Mesenteric fat pad (tissue), 1 donor: Measurements from ENCODE around the gene FRG2C. TPM values are rescaled to one million over a fixed set of nuclear protein-coding genes. Genes with fewer than 3 reads are reported as not detected.
"Not testable (repeated sequence)": the region's sequence is repeated elsewhere in the genome, so short reads cannot be mapped to it uniquely, and the experiment has no call there.

ENCODE experiments used
- DNase-seq: peaks from one replicate; pipeline ENCODE4 v3.0.0-alpha.2; 2020; ENCODE audit warnings: low spot score
- microRNA-seq: library from miRNA; unstranded; fragments of <30 nt; microRNA quantifications from one replicate; pipeline ENCODE4 v1.2.0, GENCODE V29; 2020; ENCODE audit warnings: borderline number of aligned reads
- total RNA-seq: library from RNA; stranded (reverse); fragmentation: NEBNext Ultra II Directional; extraction: Animal tissue kit (Norgen Biotek cat#: 25700); gene quantifications from one replicate; pipeline ENCODE4 v1.2.1, GENCODE V29; 2021
- donor health status: DM: yes; HTN: yes; CAD: no.

Gene FRG2C
- total RNA-seq, 1 donor from 2014 or later = not detected

DNA sequence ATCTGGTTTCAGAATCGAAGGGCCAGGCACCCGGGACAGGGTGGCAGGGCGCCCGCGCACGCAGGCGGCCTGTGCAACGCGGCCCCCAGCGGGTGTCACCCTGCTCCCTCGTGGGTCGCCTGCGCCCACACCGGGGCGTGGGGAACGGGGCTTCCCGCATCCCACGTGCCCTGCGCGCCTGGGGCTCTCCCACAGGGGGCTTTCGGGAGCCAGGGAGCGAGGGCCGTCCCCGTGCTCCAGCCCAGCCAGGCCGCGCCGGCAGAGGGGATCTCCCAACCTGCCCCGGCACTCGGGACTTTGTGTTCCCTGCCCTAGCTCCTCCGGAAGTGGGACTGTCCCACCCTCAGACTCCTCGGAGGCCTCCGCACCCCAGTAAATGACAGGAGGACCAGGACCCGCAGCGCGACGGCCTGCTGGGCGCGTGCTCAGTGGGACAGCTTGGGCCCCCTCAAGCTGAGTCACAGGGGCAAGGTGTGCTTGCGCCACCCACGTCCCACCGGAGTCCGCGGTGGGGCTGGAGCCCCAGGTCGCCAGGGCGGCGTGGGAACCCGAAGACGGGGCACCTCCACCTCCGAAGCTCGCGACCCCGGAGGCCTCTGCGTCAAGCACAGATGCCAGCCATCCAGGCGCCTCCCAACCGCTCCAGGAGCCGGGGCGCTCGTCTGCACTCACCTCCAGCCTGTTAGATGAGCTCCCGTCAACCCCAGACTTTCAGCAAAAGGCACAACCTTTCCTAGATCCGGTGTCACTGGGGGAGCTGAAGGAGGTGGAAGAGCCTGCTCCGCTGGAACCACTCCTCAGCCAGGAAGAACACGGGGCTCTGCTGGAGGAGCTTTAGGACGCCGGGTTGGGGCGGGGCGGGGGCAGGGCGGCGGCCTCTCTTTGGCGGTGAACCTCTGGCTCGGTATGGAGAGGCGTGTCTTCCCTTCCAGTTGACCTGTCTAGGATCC lies 5.5 kb downstream of the FRG2C start:
- DNase-seq = peak; percentile 90

- DNase-seq = peak; percentile 89
These were observed 6.5 kb downstream of the FRG2C start for GRCh38 chr3:75670298-75671286.

DNA sequence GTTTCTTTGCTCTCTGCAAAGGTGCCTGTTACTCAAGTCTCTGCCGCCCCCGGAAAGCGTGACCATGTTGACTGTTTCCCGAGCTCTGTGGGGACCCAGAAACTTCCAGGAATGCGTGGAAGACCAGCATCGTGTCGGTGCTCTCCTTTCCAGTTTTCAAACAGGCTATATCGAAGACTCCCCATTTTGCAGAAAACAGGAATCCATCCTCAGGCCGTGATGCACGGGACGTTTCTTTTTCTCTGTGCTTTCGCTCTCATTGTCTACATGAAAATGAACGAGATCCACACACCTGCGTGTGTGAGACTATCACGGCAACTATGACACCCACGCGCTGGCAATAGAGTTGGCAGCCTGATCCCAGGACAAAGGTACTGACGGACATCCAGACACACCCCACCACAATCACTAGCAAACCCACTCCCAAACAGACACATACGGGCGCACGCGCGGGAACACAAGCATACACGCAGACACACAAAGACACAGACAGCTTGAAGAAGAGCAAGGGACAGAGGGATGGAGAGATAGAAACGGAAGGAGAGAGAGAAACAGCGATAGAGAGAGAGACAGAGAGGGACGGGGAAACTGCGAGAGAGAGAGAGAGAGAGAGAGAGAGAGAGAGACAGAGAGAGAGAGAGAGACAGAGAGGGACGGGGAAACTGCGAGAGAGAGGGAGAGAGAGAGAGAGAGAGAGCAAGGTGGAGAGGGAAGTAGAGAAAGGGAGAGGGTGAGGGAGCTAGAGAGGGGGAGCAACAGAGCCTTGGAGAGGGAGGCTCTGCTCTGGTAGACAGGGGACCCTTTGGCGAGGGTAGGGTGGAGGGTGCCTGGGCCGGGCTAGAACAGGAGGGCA lies 7.4 kb downstream of the FRG2C start:
- not testable (repeated sequence) for DNase-seq

- DNase-seq = peak; percentile 89
These were observed 8.1 kb downstream of the FRG2C start for GRCh38 chr3:75672140-75672775.

DNA sequence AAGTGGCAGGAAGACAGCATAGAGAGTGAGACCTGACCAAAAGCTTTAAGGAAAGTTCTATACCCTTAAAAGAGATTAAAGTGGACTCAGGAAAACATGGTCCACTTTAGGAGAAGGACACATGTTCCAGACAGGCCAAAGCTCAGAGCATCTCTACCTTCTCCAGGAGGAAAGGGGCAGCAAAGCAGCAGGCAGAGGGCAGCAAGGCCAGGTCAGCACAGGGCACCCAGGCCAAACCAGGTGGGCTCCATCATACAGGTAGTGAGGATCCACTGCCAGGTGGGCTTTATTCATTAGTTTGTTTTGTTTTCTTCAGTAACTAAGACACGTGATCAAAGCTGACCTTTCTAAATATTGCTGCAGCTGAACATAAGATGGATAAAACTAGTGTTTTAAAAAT lies 19.8 kb downstream of the FRG2C start:
- DNase-seq = not testable (repeated sequence)

DNA sequence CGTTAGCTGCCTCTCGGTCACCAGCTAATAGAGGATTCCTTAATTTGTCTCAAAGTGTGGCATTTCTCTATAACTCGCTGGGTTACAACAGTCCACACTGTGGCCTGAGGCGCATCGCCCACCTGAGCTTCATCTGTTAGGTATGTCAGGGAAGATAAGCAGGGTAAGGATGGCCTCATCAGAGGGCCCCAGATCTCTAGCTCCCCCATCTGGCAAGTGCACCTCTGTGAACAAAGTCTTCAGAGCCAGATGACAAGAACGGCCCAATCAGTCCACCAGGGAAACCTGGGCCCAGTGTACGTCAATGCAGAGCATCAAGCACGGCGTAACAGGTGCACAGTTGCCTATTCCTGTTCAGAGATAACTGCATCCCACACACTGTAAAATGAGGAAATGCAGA lies 23.2 kb downstream of the FRG2C start:
- DNase-seq = no peak

GRCh38 chr3:75692061-75692460 lies 27.9 kb downstream of the FRG2C start:
- no peak for DNase-seq

Small RNAs within 50 kb of the gene (microRNA-seq; reads per million reads assigned to microRNA genes)
- not detected for gene MIR1324

Other genes with a start within 250 kb of the FRG2C start
- gene ZNF717, start 121.2 kb downstream of the FRG2C start, total RNA-seq = 8.4 TPM